Tibial nerve (tissue), 4 donors: ENCODE results near the gene ZNF280D.

Experiments used
- EP300 ChIP-seq, 2 donors: sonication (generic); formaldehyde crosslinking; IDR thresholded peaks; one replicate each; pipeline ENCODE4 v1.6.1; 2017; ENCODE audit warnings: antibody characterized with exemption in 2 of 2, mild to moderate bottlenecking in 1 of 2
- POLR2A ChIP-seq, 2 donors: fragments of 450-650 bp; IDR thresholded peaks; one replicate each; pipeline ENCODE4 v1.6.1; 2017; ENCODE audit warnings: antibody characterized with exemption in 2 of 2, mild to moderate bottlenecking in 2 of 2, moderate library complexity in 2 of 2
- TF ChIP-seq, protein P1 (sequence below), 5 experiments: fragments of 200-600 bp in 3 of 5; fragments of 450-650 bp in 2 of 5; sonication (generic) in 3 of 5; IDR thresholded peaks; one replicate each; pipeline ENCODE4 v1.5.1; 2016 to 2019; ENCODE audit warnings: antibody characterized with exemption in 5 of 5, mild to moderate bottlenecking in 3 of 5, moderate library complexity in 2 of 5

GRCh38 chr15:56675930-56676329 is 57.4 kb downstream of the ZNF280D start:
- TF ChIP-seq, protein P1, sequence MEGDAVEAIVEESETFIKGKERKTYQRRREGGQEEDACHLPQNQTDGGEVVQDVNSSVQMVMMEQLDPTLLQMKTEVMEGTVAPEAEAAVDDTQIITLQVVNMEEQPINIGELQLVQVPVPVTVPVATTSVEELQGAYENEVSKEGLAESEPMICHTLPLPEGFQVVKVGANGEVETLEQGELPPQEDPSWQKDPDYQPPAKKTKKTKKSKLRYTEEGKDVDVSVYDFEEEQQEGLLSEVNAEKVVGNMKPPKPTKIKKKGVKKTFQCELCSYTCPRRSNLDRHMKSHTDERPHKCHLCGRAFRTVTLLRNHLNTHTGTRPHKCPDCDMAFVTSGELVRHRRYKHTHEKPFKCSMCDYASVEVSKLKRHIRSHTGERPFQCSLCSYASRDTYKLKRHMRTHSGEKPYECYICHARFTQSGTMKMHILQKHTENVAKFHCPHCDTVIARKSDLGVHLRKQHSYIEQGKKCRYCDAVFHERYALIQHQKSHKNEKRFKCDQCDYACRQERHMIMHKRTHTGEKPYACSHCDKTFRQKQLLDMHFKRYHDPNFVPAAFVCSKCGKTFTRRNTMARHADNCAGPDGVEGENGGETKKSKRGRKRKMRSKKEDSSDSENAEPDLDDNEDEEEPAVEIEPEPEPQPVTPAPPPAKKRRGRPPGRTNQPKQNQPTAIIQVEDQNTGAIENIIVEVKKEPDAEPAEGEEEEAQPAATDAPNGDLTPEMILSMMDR (IDR thresholded peaks at IDR 0.05), result no peak
- TF ChIP-seq POLR2A (IDR thresholded peaks at IDR 0.05) (no peak), EP300 (IDR thresholded peaks at IDR 0.05) (no peak)
